SKM-1 treated with dmso at 0.1 percent for 144 hours (cell line): ENCODE measurements around the gene ADGRA1.

Experiments used
- DNase-seq: peaks from one replicate; lab custom pipeline; 2025; ENCODE audit not compliant: unreplicated experiment; lab: John Stamatoyannopoulos, UW

Gene ADGRA1

DNA sequence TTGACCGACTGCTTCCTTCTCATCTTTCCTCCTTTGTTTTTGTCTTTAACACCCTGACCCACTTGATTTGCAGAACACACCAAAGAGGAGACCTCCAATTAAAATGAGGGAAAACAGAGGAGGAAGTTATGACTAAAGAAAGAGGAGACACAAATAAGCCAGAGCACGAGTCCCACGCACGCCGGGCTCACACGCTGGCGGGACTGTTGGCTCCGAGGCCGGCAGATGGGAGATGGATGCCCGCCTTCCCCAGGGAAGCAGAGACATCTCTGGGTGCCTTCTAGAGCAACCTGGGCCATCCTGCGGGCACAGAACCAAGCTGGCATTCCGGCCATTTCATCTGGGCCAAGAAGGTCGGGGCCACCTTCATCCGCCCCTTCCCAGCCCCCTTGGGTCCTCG, 5.6 kb downstream of the ADGRA1 start:
- DNase-seq, result no peak

DNA sequence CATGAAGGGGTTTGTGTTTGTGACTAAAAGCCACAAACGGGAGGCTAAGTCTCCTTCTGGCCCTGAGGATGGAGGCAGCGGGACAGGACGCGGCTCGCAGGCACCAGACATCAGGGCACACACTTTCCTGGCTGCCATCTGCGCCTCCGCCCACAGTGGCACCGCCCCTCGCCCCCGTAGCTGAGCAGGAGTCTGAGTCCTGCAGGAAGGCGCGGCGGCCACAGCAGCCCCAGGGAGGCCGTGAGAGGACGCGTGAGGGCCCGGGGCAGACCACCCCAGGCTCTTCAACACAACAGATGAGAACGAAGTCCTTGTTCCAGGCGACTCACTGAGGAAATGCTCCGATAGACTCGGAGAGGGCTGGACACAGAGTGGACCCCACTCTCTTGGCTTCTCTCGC, 6.6 kb downstream of the ADGRA1 start:
- DNase-seq, result no peak

DNA sequence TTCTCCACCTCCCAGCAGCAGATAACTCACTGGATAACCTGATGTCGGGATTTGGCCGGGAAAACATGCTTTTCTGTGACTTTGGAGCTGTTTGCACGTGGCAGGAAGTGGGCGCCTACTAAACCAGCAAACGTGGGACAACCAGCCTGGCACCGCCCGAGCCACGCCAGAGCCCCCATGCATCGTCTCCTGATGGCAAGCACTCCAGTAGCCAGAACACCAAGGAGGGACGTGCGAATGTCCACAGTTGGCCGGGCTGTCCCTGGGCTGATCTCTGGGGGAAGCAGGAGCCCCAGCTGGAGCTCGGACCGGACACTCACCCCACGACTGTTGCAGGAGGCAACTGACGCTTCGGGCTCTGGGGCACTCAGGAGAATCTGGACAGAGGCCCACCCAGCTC, 7.1 kb downstream of the ADGRA1 start:
- DNase-seq, result no peak

DNA sequence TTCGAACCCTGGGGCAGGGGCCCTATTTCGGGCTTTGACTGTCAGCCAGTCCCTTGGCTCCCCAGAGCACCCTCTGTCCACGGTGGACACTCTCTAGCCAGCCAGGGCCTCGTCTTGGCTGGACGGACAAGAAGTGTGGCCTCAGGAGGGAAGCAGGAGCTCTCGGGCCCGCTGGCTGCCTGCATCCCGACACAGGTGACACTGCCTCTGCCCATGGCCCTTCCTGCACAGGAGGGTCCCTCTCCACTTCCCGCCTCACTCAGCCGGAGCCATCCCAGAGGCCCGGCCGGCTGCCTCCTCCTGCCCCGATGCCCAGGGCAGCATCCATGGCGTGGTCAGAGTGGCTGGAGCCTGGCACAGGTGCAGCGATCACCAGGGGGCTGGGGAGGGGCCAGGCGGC, 7.9 kb downstream of the ADGRA1 start:
- no peak for DNase-seq

DNA sequence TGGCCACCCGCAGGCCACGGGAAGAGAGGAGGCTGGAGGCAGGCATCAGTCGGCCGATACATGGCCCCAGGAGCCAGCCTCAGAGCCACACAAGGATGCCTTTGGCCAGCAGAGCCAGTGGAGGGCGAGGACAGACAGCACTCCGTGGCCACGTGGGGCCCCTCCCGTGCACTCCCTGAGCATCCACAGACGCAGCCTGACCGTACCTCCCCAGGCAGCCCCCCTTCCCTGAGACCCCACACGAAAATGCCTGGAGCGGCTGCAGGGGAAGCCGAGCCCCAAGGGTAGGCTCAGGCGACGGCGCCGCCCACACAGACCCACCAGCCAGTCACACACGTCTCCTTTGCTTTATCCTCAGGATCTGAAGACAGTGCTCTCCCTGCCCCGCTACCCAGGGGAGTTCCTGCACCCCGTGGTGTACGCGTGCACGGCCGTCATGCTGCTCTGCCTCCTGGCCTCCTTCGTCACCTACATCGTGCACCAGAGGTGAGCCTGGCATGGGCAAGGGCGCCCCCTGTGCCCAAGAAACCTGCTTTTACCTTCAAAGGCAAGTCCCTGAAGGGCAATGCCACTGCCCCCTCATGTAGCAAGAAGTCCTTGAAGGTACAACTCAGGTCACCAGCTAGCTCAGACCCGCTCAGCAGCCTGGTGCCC, 9.0 kb downstream of the ADGRA1 start:
- no peak for DNase-seq

DNA sequence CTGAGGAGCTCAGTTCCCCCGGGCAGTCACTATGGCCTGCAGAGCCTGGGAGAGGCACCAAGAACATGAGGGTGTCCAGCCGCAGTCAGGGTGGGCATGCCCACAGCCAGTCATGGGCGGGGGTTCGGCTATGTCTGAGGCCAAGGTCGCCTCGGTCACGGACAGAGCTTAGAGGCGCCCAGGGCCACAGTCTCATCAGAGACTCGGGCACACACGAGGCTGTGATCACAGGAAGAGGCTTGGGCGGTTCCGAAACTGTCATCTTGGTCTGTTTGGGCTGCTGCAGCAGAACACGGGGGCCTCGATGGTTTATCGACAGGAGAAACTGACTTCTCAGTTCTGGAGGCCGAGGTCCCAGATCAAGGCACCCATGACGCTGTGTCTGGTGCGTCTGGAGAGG, 9.7 kb downstream of the ADGRA1 start:
- no peak for DNase-seq

DNA sequence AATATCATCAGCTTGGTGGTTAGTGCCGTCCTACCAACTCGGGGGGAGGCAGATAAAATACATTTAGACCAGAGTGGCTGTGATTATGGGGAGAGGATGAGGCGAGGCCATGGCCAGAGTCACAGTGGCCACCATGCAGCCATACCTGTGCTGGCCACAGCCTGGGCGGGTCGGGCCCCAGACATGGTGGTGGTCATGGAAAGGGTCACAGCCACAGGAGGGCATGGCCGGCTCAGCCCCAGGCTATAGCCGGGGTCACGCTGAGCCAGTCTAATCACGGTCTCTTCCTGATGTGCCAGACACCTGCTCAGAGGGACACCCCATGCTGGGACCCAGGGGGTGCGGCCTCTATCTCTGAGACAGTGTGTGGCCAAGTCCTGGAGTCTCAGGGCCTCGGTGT, 10.2 kb downstream of the ADGRA1 start:
- DNase-seq, result no peak

DNA sequence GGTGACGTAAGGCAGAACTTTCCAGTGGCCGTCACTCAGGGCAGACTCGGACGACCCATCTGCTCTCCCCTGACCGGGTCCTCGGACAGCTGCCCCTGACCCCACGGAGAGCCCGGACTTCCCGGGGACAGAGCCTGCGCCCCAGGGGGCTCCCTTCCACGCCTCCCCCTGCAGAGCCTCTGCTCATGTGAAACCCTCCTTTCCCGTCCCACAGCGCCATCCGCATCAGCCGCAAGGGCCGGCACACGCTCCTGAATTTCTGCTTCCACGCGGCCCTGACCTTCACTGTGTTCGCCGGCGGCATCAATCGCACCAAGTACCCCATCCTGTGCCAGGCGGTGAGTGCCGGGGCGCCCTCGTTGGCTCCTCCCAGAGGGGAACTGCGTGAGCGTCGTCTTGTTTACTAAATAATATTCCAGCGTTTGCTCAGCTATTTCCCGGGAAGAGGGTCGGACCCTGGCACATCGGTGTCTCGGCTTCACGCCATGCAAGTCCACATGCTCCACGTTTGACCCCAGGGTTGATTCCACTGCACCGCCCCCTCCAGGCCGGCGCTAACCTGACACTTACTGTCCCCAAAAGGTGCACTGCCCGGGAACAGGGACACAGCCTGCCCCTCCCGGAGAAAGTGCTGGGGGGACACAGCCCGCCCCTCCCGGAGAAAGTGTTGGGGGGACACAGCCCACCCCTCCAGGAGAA, 10.9 kb downstream of the ADGRA1 start:
- no peak for DNase-seq

DNA sequence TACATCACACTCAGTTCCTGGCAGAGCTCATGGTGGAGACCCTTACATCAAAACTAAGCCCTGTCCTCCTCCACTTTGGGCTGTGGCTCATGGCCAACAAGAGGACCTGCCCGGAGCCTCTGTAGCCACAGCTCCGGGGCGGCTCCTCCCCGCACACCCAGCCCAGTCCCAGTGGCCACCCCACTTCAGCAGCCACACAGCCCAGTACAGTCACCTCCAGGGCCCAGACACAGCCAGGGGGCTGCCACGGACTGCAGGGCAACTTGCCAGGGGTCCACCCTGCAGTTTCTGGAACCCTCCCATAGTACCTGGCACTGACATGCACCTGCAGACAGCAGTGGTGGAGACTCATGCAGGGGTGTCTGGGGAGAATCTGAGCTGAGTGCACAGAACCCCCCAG, 11.8 kb downstream of the ADGRA1 start:
- DNase-seq, result no peak

DNA sequence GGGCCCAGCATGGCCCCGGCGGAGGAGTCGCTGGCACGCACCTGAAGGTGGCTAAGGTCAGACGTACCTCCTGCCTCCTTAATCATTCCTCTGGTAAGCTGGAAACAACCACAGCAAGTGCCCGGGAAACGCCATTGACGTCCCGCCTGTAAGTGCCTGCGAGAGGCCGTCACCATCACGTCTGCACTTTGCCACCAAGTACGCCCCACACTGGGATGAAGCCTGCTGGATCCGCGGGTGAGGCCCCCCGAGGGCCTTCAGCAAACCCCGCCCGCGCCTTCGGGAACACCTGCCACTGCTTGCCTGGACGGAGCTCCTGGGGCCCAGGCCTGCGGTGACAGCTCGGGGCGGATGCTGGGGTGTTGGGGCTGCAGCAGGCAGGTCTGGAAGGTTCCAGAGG, 12.5 kb downstream of the ADGRA1 start:
- no peak for DNase-seq

DNA sequence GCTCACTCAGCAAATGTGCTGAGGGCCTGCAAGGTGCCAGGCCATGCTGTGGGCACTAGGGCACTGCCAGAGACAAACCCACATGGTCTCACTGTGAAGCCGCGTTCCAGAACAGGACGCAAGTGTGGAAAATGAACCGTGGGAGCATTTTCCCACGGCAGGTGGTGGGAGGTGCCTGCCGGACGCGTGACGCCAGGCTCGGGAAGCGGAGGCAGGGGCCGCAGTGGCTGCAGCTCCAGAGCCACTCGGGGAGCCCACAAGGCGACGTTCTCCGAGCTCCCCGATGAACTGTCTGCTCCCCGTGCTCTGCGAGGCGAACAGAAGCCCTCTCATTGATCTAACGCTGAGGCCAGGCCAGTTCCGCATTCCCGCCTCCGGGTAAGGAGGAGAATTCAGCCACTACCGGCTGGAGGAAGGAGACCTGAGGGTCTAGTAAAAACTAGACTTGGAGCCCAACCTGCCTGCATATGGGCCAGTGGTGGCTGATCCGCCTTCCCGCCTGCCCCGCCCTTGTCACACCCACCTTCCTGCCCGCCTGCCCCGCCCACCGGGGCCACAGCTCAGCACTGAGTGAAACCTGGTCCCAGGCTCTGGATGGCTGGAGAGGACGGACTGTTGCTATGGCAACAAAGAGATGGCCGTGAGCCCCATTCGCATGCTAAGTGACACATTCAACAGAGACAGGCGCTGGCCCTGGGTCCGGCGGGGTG, 13.1 kb downstream of the ADGRA1 start:
- no peak for DNase-seq

DNA sequence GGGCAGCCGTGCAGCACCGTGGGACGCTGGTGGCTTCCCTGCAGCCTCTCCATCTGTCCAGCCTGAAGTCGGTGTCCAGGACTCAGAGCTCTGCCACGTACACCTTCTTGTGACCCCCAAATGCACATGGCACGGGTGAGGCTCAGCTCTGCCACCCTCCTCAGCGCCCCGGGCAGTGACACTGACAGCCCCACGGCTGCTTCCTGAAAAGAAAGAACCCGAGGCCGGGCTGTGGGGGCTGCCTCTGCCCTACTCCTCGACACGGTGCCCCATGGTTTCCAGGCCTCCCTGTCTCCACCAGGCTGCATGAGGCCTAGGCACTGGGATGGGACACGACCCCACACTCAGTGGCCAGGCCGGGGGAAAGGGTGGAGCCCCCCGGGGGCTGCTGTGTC, 13.7 kb downstream of the ADGRA1 start:
- DNase-seq, result no peak

DNA sequence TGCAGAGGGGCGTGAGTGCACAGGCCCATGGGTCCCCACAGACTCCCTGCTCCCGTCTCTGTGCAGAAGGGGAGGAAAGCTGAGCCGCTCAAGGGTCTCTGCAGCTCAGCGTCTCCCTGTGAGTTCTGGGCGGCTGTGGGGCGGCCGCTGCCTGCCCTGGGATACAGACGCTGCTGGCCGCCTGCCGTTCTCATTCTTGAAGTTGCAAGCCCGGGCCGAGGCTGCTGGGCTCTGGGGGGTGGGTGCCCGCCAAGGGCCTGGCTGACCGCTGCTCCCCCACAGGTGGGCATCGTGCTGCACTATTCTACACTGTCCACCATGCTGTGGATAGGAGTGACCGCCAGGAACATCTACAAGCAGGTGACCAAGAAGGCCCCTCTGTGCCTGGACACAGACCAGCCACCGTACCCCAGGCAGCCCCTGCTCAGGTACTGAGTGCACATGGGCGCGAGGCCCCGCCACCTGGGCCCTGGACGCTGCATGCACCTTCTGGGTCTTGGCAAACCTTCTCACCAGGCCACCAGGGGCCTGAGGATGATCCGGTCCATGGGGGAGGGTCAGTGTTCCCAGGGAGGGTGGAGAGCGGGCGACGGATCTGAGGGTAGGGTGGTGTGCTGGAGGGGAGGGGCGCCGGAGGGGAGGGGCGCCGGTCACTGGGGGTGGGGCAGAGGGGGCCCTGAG, 14.8 kb downstream of the ADGRA1 start:
- no peak for DNase-seq

DNA sequence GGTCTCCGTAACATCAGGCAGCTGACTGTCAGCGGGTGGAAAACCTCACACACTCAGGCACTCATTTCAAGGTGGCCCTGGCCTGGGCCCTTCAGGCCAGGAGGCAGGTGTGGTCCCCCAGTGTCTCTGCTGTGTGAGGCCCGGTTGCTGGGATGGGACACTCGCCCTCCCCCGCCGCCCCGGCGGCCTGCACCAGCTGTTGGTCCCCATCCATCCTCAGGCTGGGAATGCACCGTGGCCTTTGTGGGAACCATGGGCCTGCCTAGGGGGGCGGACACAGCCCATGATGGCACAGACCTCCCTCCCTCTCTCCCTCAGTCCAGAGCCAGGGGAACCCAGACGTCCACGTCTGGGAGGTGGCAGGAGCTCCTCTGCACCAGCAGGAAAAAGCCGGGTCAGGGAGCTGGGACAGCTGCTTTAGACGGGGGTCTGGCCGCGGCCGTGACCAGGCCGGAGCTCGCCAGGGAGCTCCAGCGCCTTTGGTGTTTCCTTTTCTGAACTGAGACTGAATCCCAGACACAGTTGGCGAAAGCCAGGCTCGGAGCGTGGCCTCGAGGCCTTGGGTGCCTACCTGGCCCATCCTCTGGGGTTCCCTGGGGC, 15.7 kb downstream of the ADGRA1 start:
- no peak for DNase-seq

DNA sequence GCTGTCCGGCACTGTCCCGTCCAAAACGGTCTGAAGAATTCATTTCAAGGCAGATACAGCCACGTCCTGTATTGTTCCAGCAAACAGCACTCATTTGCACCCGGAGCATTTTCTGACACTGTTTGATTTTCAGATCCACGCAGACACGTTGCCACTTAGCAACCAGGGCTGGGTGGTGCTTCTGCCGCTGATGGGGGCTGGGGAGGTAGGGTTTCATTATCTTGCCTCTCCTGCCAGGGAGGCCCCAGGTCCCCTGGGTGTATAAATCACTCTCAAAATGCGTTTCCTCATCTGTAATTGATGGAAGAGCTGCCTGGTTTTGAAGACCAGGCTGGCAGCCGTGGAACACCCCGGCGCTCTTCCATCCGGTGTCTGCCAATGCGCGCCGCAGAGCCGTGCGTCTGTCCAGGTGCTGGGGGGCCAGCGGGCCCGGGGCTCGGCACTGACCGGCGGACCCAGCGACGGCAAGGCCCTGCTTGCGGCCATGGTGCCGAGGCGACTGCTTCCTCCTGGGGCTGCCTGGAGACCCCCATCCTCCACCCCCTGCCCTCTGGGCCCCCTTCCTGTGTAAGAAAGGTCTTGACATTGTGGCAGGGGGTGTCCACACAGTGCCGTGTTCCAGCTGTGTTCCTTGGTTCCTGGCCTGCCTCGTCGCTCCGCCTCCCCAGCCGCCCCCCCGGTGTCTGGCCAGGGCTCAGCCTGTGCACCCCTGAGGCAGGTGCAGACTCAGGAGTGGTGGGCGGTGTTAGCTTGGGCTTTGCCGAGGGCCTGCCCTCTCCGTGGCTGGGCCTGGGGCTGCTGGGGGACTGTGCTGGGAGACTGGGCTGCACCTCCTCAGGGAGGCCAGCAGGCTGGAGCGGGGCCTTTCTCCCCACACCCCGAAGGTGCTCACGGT, 16.6 kb downstream of the ADGRA1 start:
- no peak for DNase-seq

DNA sequence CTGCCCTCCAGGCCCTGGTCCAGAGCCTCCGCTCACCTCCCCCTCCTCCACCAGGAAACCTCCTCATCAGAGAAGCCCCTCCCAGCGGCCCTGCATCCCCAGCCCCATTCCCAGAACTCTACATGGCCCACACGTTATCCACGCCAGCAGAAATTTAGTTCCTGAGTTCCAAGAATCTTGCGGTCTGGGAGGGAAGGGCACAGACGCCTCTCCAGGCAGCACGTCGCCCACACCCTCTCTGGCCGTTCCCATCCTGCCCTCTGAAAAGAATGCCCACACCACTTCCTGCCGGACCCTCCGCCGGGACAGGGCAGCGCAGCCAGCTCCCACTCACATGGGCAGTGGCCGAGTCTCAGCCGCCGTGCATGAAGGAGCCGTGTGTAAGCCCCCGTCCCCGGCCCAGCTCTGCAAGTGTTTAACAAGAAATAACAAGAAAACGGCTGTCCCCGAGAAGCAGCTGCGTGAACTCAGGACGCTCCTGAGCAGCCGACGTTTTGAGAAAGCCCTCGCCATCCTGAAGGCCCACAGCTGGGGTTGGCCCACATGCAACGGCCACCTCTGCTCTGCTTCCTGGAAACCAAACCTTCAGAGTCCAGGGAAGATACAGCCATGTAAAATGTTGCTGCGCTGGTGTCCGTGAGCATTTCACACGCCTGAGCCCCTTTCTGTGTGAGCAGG, 17.4 kb downstream of the ADGRA1 start:
- DNase-seq, result no peak

DNA sequence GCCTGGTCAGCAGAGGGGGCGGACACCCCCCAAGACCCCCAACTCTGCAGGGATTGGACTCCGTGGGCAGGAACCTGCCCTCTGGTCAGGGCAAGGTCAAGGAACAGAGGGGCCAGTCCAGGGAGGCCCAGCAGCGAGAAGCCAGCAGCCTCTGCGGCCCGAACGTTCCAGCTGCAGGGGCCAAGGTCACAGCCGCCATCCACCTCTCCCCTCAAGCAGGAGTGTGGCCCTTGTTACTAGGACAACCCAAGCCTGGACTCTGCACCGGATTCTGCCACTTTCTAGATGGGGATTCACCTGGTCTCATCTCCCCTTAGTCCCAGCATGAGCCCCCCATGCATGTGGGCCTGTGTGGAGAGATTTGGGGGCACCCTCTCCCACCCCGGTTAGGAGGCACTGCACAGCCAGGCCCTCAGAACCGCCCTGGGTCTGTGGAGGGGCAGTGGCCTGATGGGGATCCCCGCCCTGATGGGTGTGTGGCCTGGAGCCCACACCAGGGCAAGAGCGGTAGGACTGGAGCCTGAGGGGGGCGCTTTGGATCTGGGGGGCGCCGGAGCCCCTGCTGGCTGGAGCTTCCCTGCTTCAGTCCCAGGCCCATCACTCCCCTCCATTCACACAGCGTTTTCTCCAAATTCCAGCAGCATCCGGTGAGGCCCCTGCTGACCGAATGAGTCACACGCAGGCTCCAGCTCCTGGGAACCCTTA, 18.1 kb downstream of the ADGRA1 start:
- no peak for DNase-seq

DNA sequence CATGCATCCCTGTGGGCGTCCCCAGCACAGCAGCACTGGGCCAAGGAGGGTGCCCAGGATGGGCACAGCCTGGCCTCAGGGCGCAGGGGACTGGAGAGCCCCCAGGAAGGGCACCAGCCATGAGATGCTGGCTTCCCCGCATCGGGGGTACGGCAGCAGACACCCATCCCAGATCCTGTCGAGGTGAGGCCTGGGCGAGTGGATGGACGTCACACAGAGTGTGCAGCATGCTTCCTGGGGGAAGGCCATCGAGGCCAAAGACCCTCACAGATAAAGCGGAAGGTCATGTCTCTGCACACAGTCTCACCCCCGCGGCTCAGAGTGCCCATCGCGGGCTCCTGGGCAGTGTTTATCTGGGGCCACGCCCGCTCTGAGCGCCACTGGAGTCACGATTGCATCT, 18.8 kb downstream of the ADGRA1 start:
- DNase-seq, result no peak

DNA sequence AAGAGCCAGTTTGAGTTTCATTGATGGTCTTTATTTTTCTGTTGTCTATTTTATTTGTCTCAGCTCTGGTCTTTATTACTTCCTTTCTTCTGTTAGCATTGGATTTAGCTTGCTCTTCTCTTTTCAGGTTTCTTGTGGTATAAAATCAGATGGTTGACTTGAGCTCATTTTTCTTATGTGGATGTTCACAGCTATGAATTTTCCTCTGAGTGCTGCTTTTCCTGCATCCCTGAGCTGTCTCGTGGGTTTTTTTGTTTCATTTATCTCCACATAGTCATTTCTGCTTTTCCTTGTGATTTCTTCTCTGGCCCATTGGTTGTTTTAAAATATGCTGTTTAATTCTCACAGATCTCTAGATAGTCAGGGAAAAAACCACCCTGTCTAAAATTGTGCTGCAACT, 19.7 kb downstream of the ADGRA1 start:
- DNase-seq, result no peak
